Fibroblast of pulmonary artery (primary cell): ENCODE data around the gene MAP1S.

ENCODE experiments used
- DNase-seq: peaks from one replicate; pipeline ENCODE4 v3.0.0-alpha.2; 2010; ENCODE audit warnings: low read depth
- H3K4me3 ChIP-seq: replicated peaks from 2 replicates; pipeline ENCODE4 v1.5.1; 2011; ENCODE audit warnings: low read depth, mild to moderate bottlenecking, control low read depth, low read length, moderate library complexity
- TF ChIP-seq, protein P1 (sequence below): IDR thresholded peaks from 2 replicates; pipeline ENCODE4 v1.5.1; 2011; ENCODE audit warnings: mild to moderate bottlenecking, control low read depth, low read length, inconsistent platforms; ENCODE audit errors: missing control alignments

Gene MAP1S

DNA sequence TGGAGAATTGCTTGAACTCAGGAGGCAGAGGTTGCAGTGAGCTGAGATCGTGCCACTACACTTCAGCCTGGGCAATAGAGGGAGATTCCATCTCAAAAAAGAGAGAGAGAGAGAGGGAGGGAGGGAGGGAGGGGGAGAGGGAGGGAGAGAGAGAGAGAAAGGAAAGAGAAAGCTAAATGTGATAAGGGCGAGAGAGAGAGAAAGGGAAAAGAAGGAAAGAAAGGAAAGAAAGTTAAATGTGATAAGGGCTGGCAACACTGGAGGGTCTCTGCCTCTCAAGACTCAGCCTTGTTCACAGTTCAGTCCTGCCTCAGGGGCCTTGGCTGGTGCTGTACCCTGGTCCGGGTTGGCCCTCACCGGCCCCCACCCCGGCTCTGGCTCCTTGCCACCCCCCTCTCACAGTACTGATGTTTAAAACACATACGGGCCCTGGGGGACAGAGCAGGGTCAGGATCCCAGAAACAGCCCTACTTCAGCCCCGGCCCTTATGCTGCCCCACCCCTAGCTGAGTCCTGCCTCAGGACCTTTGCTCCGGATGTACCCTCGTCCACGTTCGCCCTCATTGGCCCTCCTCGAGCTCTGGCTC is 3.5 kb downstream of the MAP1S start:
- TF ChIP-seq, protein P1, sequence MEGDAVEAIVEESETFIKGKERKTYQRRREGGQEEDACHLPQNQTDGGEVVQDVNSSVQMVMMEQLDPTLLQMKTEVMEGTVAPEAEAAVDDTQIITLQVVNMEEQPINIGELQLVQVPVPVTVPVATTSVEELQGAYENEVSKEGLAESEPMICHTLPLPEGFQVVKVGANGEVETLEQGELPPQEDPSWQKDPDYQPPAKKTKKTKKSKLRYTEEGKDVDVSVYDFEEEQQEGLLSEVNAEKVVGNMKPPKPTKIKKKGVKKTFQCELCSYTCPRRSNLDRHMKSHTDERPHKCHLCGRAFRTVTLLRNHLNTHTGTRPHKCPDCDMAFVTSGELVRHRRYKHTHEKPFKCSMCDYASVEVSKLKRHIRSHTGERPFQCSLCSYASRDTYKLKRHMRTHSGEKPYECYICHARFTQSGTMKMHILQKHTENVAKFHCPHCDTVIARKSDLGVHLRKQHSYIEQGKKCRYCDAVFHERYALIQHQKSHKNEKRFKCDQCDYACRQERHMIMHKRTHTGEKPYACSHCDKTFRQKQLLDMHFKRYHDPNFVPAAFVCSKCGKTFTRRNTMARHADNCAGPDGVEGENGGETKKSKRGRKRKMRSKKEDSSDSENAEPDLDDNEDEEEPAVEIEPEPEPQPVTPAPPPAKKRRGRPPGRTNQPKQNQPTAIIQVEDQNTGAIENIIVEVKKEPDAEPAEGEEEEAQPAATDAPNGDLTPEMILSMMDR, result no peak
- no peak for DNase-seq
- H3K4me3 ChIP-seq, result no peak overlapping the region

DNA sequence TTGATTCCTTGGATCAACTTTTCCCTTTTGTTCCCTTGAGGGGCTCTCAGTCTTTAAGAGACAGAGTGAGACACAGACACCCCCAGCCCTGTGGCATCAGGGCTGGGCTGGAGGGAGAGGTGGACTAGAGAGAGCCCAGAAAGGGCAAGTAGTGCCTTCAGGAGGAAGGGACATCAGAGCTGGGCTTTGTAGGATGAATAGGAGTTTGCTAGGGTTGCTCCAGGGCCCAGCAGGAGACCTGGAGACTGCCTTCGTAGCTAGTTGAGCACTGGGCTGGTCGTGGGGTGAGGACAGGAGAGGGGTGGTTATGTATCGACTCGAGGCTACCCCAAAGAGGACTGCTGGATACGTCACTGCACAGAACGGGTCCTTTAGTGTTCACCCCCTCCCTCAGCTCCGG is 5.4 kb downstream of the MAP1S start:
- DNase-seq, result no peak
- TF ChIP-seq, protein P1, result no peak
- no peak overlapping the region for H3K4me3 ChIP-seq

DNA sequence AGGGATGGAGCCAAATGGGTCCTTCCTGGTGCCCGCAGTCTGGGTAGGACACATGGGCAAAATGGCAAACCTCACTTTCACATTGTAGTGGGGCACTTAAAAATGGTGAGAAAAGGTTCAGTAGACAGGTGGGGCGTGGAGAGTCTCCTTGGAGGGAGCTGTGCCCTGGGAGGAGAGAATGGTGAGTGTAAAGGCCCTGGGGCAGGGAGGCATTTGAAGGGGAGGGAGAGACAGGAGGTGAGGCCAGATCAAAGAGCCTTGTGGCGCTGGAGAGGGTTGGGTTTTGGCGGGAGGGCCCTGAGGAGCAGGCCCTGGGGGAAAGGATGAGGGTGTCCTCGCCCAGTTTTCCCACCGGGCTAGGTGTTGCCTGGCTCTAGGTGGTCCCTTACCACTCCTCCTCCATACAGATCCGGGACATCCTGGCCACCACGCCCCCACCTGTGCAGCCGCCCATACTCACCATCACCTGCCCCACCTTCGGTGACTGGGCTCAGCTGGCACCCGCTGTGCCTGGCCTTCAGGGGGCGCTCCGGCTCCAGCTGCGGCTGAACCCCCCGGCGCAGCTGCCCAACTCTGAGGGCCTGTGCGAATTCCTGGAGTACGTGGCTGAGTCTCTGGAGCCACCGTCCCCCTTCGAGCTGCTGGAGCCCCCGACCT is 6.3 kb downstream of the MAP1S start:
- DNase-seq, result no peak
- TF ChIP-seq, protein P1, result peak; percentile 22
- no peak overlapping the region for H3K4me3 ChIP-seq

DNA sequence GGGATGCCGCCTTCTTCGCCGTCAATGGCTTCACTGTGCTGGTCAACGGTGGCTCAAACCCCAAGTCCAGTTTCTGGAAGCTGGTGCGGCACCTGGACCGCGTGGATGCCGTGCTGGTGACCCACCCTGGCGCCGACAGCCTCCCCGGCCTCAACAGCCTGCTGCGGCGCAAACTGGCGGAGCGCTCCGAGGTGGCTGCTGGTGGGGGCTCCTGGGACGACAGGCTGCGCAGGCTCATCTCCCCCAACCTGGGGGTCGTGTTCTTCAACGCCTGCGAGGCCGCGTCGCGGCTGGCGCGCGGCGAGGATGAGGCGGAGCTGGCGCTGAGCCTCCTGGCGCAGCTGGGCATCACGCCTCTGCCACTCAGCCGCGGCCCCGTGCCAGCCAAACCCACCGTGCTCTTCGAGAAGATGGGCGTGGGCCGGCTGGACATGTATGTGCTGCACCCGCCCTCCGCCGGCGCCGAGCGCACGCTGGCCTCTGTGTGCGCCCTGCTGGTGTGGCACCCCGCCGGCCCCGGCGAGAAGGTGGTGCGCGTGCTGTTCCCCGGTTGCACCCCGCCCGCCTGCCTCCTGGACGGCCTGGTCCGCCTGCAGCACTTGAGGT is 7.0 kb downstream of the MAP1S start:
- no peak overlapping the region for H3K4me3 ChIP-seq
- TF ChIP-seq, protein P1, result no peak
- DNase-seq, result no peak

DNA sequence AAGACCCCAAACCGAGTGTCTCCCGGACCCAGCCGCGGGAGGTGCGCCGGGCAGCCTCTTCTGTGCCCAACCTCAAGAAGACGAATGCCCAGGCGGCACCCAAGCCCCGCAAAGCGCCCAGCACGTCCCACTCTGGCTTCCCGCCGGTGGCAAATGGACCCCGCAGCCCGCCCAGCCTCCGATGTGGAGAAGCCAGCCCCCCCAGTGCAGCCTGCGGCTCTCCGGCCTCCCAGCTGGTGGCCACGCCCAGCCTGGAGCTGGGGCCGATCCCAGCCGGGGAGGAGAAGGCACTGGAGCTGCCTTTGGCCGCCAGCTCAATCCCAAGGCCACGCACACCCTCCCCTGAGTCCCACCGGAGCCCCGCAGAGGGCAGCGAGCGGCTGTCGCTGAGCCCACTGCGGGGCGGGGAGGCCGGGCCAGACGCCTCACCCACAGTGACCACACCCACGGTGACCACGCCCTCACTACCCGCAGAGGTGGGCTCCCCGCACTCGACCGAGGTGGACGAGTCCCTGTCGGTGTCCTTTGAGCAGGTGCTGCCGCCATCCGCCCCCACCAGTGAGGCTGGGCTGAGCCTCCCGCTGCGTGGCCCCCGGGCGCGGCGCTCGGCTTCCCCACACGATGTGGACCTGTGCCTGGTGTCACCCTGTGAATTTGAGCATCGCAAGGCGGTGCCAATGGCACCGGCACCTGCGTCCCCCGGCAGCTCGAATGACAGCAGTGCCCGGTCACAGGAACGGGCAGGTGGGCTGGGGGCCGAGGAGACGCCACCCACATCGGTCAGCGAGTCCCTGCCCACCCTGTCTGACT is 7.9 kb downstream of the MAP1S start:
- TF ChIP-seq, protein P1, result no peak
- H3K4me3 ChIP-seq, result no peak overlapping the region
- DNase-seq, result no peak

DNA sequence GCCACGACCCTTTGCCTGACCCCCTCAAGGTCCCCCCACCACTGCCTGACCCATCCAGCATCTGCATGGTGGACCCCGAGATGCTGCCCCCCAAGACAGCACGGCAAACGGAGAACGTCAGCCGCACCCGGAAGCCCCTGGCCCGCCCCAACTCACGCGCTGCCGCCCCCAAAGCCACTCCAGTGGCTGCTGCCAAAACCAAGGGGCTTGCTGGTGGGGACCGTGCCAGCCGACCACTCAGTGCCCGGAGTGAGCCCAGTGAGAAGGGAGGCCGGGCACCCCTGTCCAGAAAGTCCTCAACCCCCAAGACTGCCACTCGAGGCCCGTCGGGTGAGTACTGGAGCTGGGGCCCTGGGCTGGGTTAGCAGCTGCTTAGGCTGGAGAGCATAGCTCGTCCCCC is 8.6 kb downstream of the MAP1S start:
- TF ChIP-seq, protein P1, result no peak
- no peak overlapping the region for H3K4me3 ChIP-seq
- DNase-seq, result no peak
